ENCODE data around the gene ZCCHC24. TPM values are rescaled to one million over a fixed set of nuclear protein-coding genes. Genes with fewer than 3 reads are reported as not detected.

Gene ZCCHC24
- total RNA-seq, 3 donors from 2014 or later, result 18.7 to 50.8 (median 48.8) TPM

DNA sequence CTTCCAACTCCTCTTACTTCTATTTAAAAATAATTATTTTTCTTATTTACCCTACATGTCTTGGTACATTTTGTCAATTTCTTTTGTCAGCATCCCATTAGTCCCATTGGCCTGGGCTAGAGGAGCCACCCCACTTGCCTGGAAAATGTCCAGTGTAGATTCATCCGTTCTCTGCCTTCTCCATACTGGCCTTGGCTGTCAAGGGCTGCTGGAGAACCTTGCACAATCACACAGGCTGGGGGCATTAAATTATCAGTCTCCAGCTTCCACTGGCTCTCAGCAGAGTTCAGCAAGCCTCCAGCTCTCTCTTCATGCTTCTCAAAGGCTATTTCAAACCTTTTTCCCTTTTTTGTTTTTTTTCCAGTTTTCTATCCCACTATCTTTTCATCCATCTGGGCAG lies 13.8 kb upstream of the ZCCHC24 start:
- no peak for DNase-seq (ENCODE audit: low spot score in 2 of 2)
- Histone ChIP-seq H3K4me1 (peaks cover 0 to 4% of the 10 kb centered on the region in 2 donors), H3K27me3 (no peaks in the 10 kb centered on the region), H3K27ac (no peak overlapping the region), H3K9me3 (no peaks in the 10 kb centered on the region), H3K4me3 (no peak overlapping the region), H3K36me3 (no peaks in the 10 kb centered on the region)
- intact Hi-C loops (cut with DNase I; ENCODE audit: low total_unique reads), result no loop called here
- TF ChIP-seq, protein P1, sequence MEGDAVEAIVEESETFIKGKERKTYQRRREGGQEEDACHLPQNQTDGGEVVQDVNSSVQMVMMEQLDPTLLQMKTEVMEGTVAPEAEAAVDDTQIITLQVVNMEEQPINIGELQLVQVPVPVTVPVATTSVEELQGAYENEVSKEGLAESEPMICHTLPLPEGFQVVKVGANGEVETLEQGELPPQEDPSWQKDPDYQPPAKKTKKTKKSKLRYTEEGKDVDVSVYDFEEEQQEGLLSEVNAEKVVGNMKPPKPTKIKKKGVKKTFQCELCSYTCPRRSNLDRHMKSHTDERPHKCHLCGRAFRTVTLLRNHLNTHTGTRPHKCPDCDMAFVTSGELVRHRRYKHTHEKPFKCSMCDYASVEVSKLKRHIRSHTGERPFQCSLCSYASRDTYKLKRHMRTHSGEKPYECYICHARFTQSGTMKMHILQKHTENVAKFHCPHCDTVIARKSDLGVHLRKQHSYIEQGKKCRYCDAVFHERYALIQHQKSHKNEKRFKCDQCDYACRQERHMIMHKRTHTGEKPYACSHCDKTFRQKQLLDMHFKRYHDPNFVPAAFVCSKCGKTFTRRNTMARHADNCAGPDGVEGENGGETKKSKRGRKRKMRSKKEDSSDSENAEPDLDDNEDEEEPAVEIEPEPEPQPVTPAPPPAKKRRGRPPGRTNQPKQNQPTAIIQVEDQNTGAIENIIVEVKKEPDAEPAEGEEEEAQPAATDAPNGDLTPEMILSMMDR (IDR thresholded peaks at IDR 0.05), result no peak
- TF ChIP-seq POLR2AphosphoS5 (IDR thresholded peaks at IDR 0.05), result no peak
- TF ChIP-seq POLR2A (IDR thresholded peaks at IDR 0.05), result no peak

DNA sequence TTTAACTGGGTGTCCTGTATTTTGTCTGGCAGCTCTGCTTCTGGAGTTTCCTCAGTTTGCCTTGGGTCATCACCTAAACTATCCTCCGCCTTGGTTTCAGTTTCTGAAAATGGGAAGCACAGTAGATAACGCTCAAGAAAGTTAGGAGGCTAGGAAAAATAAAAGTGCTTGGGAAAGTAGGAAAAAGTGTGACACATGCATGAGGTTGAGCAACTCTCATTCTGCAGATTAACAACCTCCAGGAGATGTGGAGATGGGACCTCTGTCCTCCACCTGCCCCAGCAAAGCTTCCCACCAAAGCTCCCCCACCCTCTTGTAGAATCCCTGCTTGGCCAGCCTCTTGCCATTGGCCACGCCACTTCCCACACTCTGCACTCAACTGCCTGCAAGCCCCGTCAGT lies 13.1 kb upstream of the ZCCHC24 start:
- TF ChIP-seq, protein P1 (IDR thresholded peaks at IDR 0.05), result no peak
- TF ChIP-seq POLR2AphosphoS5 (IDR thresholded peaks at IDR 0.05) (no peak), POLR2A (IDR thresholded peaks at IDR 0.05) (no peak)
- no peak for DNase-seq (ENCODE audit: low spot score in 2 of 2)
- Histone ChIP-seq H3K4me3 (no peak overlapping the region), H3K36me3 (no peaks in the 10 kb centered on the region), H3K27me3 (no peaks in the 10 kb centered on the region), H3K27ac (no peak overlapping the region), H3K4me1 (peaks cover 0 to 4% of the 10 kb centered on the region in 2 donors), H3K9me3 (no peaks in the 10 kb centered on the region)
- intact Hi-C loops (cut with DNase I; ENCODE audit: low total_unique reads), result no loop called here

DNA sequence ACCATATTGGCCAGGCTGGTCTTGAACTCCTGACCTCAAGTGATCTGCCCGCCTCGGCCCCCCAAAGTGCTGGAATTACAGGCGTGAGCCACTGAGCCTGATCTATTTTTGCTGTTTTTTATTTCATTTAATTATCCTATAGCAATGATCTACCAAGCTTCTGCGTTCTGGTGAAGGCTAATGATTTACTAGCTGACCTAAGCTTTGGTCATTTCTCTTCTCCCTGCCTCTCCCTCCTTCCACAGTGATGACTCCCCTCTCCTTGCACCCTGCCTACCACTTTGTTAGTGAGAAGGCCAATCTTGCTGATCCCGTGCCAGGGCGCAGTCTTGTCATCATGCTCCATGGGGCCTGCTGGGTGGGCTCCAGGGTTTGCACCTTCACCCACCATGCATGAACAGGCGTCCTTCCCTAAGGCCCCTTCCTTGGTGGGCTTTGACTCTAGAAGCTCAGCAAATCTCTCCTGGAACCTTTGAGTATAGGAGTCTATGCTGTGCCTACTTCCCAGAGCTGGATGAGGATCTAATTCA lies 11.9 kb upstream of the ZCCHC24 start:
- H3K4me1 ChIP-seq, result peaks cover 0 to 4% of the 10 kb centered on the region in 2 donors
- intact Hi-C loops (cut with DNase I; ENCODE audit: low total_unique reads), result no loop called here
- H3K27ac ChIP-seq, result no peak overlapping the region
- H3K27me3 ChIP-seq, result no peaks in the 10 kb centered on the region
- TF ChIP-seq, protein P1 (IDR thresholded peaks at IDR 0.05), result no peak
- no peak for TF ChIP-seq POLR2A (IDR thresholded peaks at IDR 0.05)
- TF ChIP-seq POLR2AphosphoS5 (IDR thresholded peaks at IDR 0.05), result no peak
- DNase-seq (ENCODE audit: low spot score in 2 of 2), result no peak
- H3K4me3 ChIP-seq, result no peak overlapping the region
- no peaks in the 10 kb centered on the region for H3K36me3 ChIP-seq
- H3K9me3 ChIP-seq, result no peaks in the 10 kb centered on the region

DNA sequence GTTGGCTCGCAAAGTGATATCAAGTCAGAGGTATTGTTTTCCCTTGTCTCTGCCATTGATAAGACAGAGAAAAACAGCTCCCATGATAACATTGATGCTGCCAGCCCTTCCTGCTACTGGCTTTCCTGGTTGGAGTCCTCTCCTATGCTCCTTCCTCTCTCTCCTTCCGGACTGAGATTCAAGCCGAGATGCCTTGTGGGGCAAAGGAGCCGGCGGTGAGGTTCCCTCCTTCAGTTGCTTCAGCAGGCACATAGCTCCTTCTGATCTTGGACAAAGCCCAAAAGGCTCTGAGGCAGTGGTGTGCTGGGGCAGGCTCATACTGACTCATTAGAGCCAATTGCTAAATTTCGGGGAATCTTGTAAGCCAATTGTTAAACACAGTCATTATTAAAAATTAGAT lies 8.8 kb upstream of the ZCCHC24 start:
- Histone ChIP-seq H3K4me3 (no peak overlapping the region), H3K9me3 (no peaks in the 10 kb centered on the region), H3K36me3 (no peaks in the 10 kb centered on the region), H3K27ac (no peak overlapping the region), H3K27me3 (no peaks in the 10 kb centered on the region), H3K4me1 (peaks cover 0 to 4% of the 10 kb centered on the region in 2 donors)
- no peak for DNase-seq (ENCODE audit: low spot score in 2 of 2)
- intact Hi-C loops (cut with DNase I; ENCODE audit: low total_unique reads), result no loop called here
- TF ChIP-seq POLR2A (IDR thresholded peaks at IDR 0.05), result no peak
- TF ChIP-seq, protein P1 (IDR thresholded peaks at IDR 0.05), result no peak
- no peak for TF ChIP-seq POLR2AphosphoS5 (IDR thresholded peaks at IDR 0.05)

DNA sequence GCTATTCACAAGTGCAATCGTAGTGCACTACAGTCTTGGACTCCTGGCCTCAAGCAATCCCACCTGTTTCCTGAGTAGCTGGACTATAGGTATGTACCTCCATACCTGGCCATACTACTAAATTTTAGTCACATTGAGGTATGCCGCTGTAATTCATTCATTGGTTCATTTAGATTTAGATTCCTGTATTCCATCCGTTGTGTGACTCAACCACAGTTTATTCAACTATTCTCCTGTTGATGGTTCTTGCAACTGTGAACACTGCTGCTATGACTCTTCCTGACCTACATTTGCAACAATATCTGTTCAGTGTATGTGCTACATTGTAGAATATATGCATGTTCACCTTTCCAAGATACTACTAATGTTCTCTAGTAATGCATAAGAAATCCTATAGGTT lies 8.0 kb upstream of the ZCCHC24 start:
- H3K4me3 ChIP-seq, result no peak overlapping the region

More for the DNA sequence above, 8.0 kb upstream of the ZCCHC24 start:
- H3K27me3 ChIP-seq, result no peaks in the 10 kb centered on the region
- peaks cover 0 to 4% of the 10 kb centered on the region in 2 donors for H3K4me1 ChIP-seq
- no peak for DNase-seq (ENCODE audit: low spot score in 2 of 2)
- no peaks in the 10 kb centered on the region for H3K9me3 ChIP-seq
- intact Hi-C loops (cut with DNase I; ENCODE audit: low total_unique reads), result no loop called here
- TF ChIP-seq, protein P1 (IDR thresholded peaks at IDR 0.05), result no peak
- TF ChIP-seq POLR2AphosphoS5 (IDR thresholded peaks at IDR 0.05), result no peak
- H3K27ac ChIP-seq, result no peak overlapping the region
- no peaks in the 10 kb centered on the region for H3K36me3 ChIP-seq

Data from breast epithelium (tissue), 4 donors.